A549 treated with AZD9567 at 1 μM for 4 hours (cell line): ENCODE data around the gene TAF9B. TPM values are rescaled to one million over a fixed set of nuclear protein-coding genes. Genes with fewer than 3 reads are reported as not detected.

ENCODE experiments used
- total RNA-seq: library from RNA; stranded (reverse); fragments of 200-300 nt; extraction: Qiagen RNA extraction; gene quantifications from 5 replicates; pipeline ENCODE4 v1.2.3, GENCODE V29; 2022; ENCODE audit not compliant: insufficient read depth

The TAF9B gene
- total RNA-seq: 9.3 to 16.8 TPM (median 11.9 TPM) in 5 replicates

GRCh38 chrX:78139160-78140123, at the start of gene TAF9B:
Gene TAF9B, minus strand, starts transcription at chrX:78139650. Its CDS starts 39 bp downstream, at chrX:78139611.

GRCh38 chrX:78103623-78104446, 35.6 kb downstream of the TAF9B start, which contains the start of gene PGK1:
Gene PGK1, plus strand, starts transcription at chrX:78104248. Its CDS starts 93 bp downstream, at chrX:78104341.

Other genes with a start within 250 kb of the TAF9B start
- gene MAGT1, start 244.2 kb downstream of the TAF9B start, total RNA-seq: 34.3 to 40.2 TPM (median 39.1 TPM) in 5 replicates
- gene COX7B, start 240.2 kb downstream of the TAF9B start, total RNA-seq: 577 to 622 TPM (median 603 TPM) in 5 replicates
- 2.5 to 5.9 TPM (median 3.3 TPM) in 5 replicates for gene ATP7A, start 229.0 kb downstream of the TAF9B start, total RNA-seq
- gene PGAM4, start 170.0 kb downstream of the TAF9B start, total RNA-seq: 0.31 to 0.58 TPM (median 0.36 TPM) in 4 of 5 replicates, not detected in the other
- gene PGK1, start 35.4 kb downstream of the TAF9B start, total RNA-seq: 584 to 611 TPM (median 593 TPM) in 5 replicates
- gene CYSLTR1, start 188.0 kb upstream of the TAF9B start, total RNA-seq: not detected in 5 replicates